GM18909 (cell line): ENCODE measurements around the gene NFAM1.
A peak's percentile ranks its signal among the peaks of the same experiment; 100 is the strongest.

ENCODE experiments used
- ATAC-seq: cut with Tn5 transposase; IDR thresholded peaks from one replicate; pipeline ENCODE4 v1.9.1; 2021; ENCODE audit warnings: mild to moderate bottlenecking; ENCODE audit not compliant: unreplicated experiment, poor library complexity

Gene NFAM1

GRCh38 chr22:42439821-42440674 lies 7.8 kb upstream of the NFAM1 start:
- ATAC-seq, result no peak

- no peak for ATAC-seq
These were observed 6.9 kb upstream of the NFAM1 start for GRCh38 chr22:42439021-42439567.

GRCh38 chr22:42438293-42438650 lies 6.1 kb upstream of the NFAM1 start:
- ATAC-seq, result no peak

GRCh38 chr22:42437488-42438292 lies 5.5 kb upstream of the NFAM1 start:
- ATAC-seq, result peak; percentile 68

GRCh38 chr22:42436404-42436803 lies 4.2 kb upstream of the NFAM1 start:
- no peak for ATAC-seq

GRCh38 chr22:42434748-42435425 lies 2.7 kb upstream of the NFAM1 start:
- no peak for ATAC-seq

- ATAC-seq, result no peak
These were observed 1.8 kb upstream of the NFAM1 start for GRCh38 chr22:42433754-42434682.

GRCh38 chr22:42432818-42433217 lies 615 bp upstream of the NFAM1 start:
- ATAC-seq, result no peak

GRCh38 chr22:42431401-42432019 lies 693 bp downstream of the NFAM1 start:
- ATAC-seq, result no peak

- no peak for ATAC-seq
These were observed 1.6 kb downstream of the NFAM1 start for GRCh38 chr22:42430528-42431125.

GRCh38 chr22:42428760-42429159 lies 3.4 kb downstream of the NFAM1 start:
- ATAC-seq, result no peak

- ATAC-seq, result no peak
These were observed 4.2 kb downstream of the NFAM1 start for GRCh38 chr22:42428025-42428424.

GRCh38 chr22:42427167-42427566 lies 5.0 kb downstream of the NFAM1 start:
- ATAC-seq, result no peak

- ATAC-seq, result no peak
These were observed 6.2 kb downstream of the NFAM1 start for GRCh38 chr22:42425989-42426355.

GRCh38 chr22:42425337-42425988 lies 6.7 kb downstream of the NFAM1 start:
- ATAC-seq, result no peak

- ATAC-seq, result no peak
These were observed 12.8 kb downstream of the NFAM1 start for GRCh38 chr22:42419243-42419881.

GRCh38 chr22:42418811-42419242 lies 13.4 kb downstream of the NFAM1 start:
- ATAC-seq, result no peak
